Ammon's horn (tissue), 1 donor: Measurements from ENCODE around the gene NFYA.

ENCODE experiments used
- DNase-seq: peaks from one replicate; pipeline ENCODE4 v3.0.0-alpha.2; 2016; ENCODE audit warnings: low spot score

The NFYA gene

GRCh38 chr6:41046084-41046483 is 26.7 kb upstream of the NFYA start:
- DNase-seq: no peak

GRCh38 chr6:41047306-41047705 is 25.5 kb upstream of the NFYA start:
- no peak for DNase-seq

- DNase-seq: no peak
Observed at GRCh38 chr6:41047745-41048732, 24.7 kb upstream of the NFYA start.

- no peak for DNase-seq
Observed at GRCh38 chr6:41049521-41049920, 23.3 kb upstream of the NFYA start.

GRCh38 chr6:41049955-41050354 is 22.8 kb upstream of the NFYA start:
- no peak for DNase-seq

- no peak for DNase-seq
Observed at GRCh38 chr6:41050536-41050935, 22.2 kb upstream of the NFYA start.

- DNase-seq: no peak
Observed at GRCh38 chr6:41051873-41052272, 20.9 kb upstream of the NFYA start.

GRCh38 chr6:41053041-41053440 is 19.7 kb upstream of the NFYA start, which contains the start of gene APOBEC2:
Gene APOBEC2 (plus strand): TSS chr6:41053202. CDS start chr6:41053348, 146 bp downstream.
- DNase-seq: no peak

GRCh38 chr6:41054511-41054910 is 18.3 kb upstream of the NFYA start:
- no peak for DNase-seq

- no peak for DNase-seq
Observed at GRCh38 chr6:41055149-41055548, 17.6 kb upstream of the NFYA start.

- DNase-seq: no peak
Observed at GRCh38 chr6:41056768-41057490, 15.8 kb upstream of the NFYA start.

GRCh38 chr6:41058783-41059181 is 14.0 kb upstream of the NFYA start:
- DNase-seq: no peak

- DNase-seq: no peak
Observed at GRCh38 chr6:41059556-41059955, 13.2 kb upstream of the NFYA start.

- DNase-seq: no peak
Observed at GRCh38 chr6:41061196-41061726, 11.5 kb upstream of the NFYA start.

- DNase-seq: no peak
Observed at GRCh38 chr6:41062056-41062455, 10.7 kb upstream of the NFYA start.

- DNase-seq: no peak
Observed at GRCh38 chr6:41063884-41064285, 8.9 kb upstream of the NFYA start.

GRCh38 chr6:41064841-41065240 is 7.9 kb upstream of the NFYA start:
- no peak for DNase-seq

- no peak for DNase-seq
Observed at GRCh38 chr6:41065550-41066026, 7.2 kb upstream of the NFYA start.

- peak; percentile 87 for DNase-seq
Observed at GRCh38 chr6:41066867-41067304, 5.9 kb upstream of the NFYA start.

GRCh38 chr6:41071501-41071922 is 1.3 kb upstream of the NFYA start:
- DNase-seq: peak; percentile 92

GRCh38 chr6:41071923-41072835 is 595 bp upstream of the NFYA start, which contains the start of gene OARD1:
Gene OARD1 (minus strand): TSS chr6:41072356. CDS start chr6:41071634, 722 bp downstream.
- peak; percentile 99 for DNase-seq
